ENCODE measurements around the gene TOMM40. TPM values are rescaled to one million over a fixed set of nuclear protein-coding genes. Genes with fewer than 3 reads are reported as not detected.

Gene TOMM40
- total RNA-seq, 1 donor from 2014 or later = 80.6 TPM

DNA sequence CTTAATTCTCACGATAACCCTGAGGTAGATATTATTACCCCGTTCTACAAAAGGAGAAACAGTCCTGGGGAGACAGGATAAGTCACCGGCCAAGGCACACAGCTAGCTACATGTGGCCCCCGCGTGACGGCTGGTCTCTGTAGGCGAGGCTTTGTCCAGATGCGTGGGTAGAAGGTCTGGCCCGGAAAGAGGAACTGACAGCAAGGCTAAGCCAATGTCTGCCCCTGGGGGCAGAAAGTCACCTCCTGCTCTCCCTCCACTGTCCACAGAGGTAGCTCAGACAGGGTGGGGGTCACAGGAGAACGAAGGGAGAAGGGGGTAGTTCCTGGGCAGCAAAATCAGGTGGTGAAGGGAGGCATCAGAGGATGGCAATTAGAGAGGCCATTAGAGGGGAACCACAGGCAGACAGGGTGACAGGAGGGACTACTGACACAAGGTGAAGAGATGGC is 52.8 kb downstream of the TOMM40 start:
- intact Hi-C loops (cut with micrococcal nuclease) = loop anchor here (1.0 kb wide), 1 partner anchor 10 kb away; no protein-coding TSS in a partner anchor
- no peaks in the 10 kb centered on the region for H3K27me3 Mint-ChIP-seq
- ATAC-seq (ENCODE audit: low read depth) = peak; percentile 94

DNA sequence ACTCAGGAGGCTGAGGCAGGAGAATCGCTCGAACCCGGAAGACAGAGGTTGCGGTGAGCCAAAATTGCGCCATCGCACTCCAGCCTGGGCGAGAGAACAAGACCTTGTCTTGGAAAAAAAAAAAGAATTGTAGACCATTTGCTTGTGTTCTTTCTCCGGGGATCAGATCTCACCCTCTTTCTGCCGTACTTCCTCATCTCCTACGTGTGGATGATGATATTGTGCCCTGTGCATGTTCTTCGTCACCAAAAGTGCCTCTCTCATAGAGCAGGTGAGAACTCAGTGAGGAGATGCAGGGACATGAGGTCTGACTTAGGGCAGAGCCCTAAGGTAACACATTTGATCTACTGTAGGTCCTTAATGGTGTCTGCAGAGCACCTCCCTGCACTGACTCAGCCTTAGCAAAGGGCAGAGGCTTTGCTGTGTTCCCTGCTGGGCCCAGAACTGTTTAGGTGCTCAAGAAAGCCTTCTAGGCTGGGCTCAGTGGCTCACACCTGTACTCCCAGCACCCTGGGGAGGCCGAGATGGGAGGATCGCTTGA is 56.1 kb downstream of the TOMM40 start:
- ChIA-PET POLR2A (no interaction called here), CTCF (no interaction called here)
- DNase-seq (no peak), ATAC-seq (ENCODE audit: low read depth) (no peak)
- peaks cover 13% of the 10 kb centered on the region for H3K4me1 Mint-ChIP-seq
- intact Hi-C loops (cut with micrococcal nuclease) = no loop called here
- peaks cover 6% of the 10 kb centered on the region for H3K36me3 Mint-ChIP-seq (ENCODE audit: low read depth)
- no peak overlapping the region for H3K4me3 Mint-ChIP-seq
- H3K27me3 Mint-ChIP-seq = no peaks in the 10 kb centered on the region
- TF ChIP-seq, protein P1, sequence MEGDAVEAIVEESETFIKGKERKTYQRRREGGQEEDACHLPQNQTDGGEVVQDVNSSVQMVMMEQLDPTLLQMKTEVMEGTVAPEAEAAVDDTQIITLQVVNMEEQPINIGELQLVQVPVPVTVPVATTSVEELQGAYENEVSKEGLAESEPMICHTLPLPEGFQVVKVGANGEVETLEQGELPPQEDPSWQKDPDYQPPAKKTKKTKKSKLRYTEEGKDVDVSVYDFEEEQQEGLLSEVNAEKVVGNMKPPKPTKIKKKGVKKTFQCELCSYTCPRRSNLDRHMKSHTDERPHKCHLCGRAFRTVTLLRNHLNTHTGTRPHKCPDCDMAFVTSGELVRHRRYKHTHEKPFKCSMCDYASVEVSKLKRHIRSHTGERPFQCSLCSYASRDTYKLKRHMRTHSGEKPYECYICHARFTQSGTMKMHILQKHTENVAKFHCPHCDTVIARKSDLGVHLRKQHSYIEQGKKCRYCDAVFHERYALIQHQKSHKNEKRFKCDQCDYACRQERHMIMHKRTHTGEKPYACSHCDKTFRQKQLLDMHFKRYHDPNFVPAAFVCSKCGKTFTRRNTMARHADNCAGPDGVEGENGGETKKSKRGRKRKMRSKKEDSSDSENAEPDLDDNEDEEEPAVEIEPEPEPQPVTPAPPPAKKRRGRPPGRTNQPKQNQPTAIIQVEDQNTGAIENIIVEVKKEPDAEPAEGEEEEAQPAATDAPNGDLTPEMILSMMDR (IDR thresholded peaks at IDR 0.05) = no peak
- no peaks in the 10 kb centered on the region for H3K9me3 Mint-ChIP-seq
- H3K27ac Mint-ChIP-seq = no peak overlapping the region

More for the DNA sequence above, 52.8 kb downstream of the TOMM40 start:
- ChIA-PET CTCF (no interaction called here), POLR2A (interaction anchor here (0.6 to 1.5 kb wide), 5 partner anchors 10 to 1369 kb away, joined by 3 to 9 read pairs (median 3); partner anchors contain the start of gene XRCC1)
- H3K36me3 Mint-ChIP-seq (ENCODE audit: low read depth) = no peaks in the 10 kb centered on the region
- H3K4me3 Mint-ChIP-seq = peak overlapping the region; percentile 44
- peak; percentile 34 for DNase-seq
- peaks cover 14% of the 10 kb centered on the region for H3K4me1 Mint-ChIP-seq
- H3K9me3 Mint-ChIP-seq = no peaks in the 10 kb centered on the region
- H3K27ac Mint-ChIP-seq = peak overlapping the region; percentile 81
- TF ChIP-seq, protein P1 (IDR thresholded peaks at IDR 0.05) = no peak

DNA sequence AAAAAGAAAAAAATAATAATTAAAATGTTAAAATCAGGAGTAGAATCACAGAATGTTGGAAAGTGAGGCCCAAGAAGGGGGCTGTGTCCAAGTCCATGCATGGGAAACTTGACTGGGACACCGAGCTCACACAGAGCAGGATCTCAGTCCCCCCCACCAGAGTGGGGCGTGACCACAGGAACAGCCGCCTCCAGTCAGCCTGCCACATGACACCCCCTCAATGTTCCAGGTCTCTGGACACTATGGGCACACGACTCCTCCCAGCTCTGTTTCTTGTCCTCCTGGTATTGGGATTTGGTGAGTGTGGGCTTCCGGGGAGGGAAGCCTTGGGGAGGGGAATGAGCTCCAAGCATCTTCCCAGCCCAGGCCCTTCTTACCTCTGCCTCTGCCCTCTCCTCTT is 57.2 kb downstream of the TOMM40 start:
- Mint-ChIP-seq H3K36me3 (ENCODE audit: low read depth) (peaks cover 6% of the 10 kb centered on the region), H3K9me3 (no peaks in the 10 kb centered on the region), H3K4me3 (no peak overlapping the region), H3K4me1 (peaks cover 9% of the 10 kb centered on the region), H3K27ac (no peak overlapping the region), H3K27me3 (no peaks in the 10 kb centered on the region)
- TF ChIP-seq, protein P1 (IDR thresholded peaks at IDR 0.05) = no peak
- ChIA-PET POLR2A (no interaction called here), CTCF (no interaction called here)
- ATAC-seq (ENCODE audit: low read depth) (no peak), DNase-seq (no peak)
- intact Hi-C loops (cut with micrococcal nuclease) = no loop called here

DNA sequence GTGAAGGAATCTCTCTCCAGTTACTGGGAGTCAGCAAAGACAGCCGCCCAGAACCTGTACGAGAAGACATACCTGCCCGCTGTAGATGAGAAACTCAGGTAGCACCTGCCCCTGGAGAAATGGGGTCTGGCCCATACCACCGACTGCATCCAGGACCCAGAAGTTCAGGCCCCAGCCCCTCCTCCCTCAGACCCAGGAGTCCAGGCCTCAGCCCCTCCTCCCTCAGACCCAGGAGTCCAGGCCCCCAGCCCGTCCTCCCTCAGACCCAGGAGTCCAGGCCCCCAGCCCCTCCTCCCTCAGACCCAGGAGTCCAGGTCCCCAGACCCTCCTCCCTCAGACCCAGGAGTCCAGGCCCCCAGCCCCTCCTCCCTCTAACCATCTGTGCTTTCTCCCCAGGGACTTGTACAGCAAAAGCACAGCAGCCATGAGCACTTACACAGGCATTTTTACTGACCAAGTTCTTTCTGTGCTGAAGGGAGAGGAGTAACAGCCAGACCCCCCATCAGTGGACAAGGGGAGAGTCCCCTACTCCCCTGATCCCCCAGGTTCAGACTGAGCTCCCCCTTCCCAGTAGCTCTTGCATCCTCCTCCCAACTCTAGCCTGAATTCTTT is 57.8 kb downstream of the TOMM40 start:
- no peaks in the 10 kb centered on the region for H3K27me3 Mint-ChIP-seq
- peaks cover 6% of the 10 kb centered on the region for H3K36me3 Mint-ChIP-seq (ENCODE audit: low read depth)
- no peaks in the 10 kb centered on the region for H3K9me3 Mint-ChIP-seq
- H3K27ac Mint-ChIP-seq = no peak overlapping the region
- ATAC-seq (ENCODE audit: low read depth) (no peak), DNase-seq (no peak)
- intact Hi-C loops (cut with micrococcal nuclease) = no loop called here
- ChIA-PET CTCF (no interaction called here), POLR2A (interaction anchor here (0.6 kb wide), 1 partner anchor 252 kb away, joined by 4 read pairs; no protein-coding TSS in a partner anchor)
- TF ChIP-seq, protein P1 (IDR thresholded peaks at IDR 0.05) = no peak
- no peak overlapping the region for H3K4me3 Mint-ChIP-seq
- H3K4me1 Mint-ChIP-seq = peaks cover 8% of the 10 kb centered on the region

DNA sequence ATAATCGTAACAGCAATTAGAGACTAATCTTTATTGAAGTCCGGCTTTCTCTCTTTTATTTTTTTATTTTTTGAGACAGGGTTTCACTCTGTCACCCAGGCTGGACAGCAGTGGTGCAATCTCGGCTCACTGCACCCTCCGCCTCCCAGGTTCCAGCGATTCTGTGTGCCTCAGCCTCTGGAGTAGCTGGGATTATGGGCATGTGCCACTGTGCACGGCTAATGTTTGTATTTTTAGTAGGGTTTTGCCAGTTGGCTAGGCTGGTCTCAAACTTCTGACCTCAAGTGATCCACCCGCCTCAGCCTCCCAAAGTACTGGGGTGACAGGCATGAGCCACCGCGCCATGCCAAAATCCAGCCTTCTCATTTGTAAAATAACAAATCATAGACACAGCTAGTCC is 58.5 kb downstream of the TOMM40 start:
- TF ChIP-seq, protein P1 (IDR thresholded peaks at IDR 0.05) = no peak
- Mint-ChIP-seq H3K27me3 (no peaks in the 10 kb centered on the region), H3K4me1 (peaks cover 8% of the 10 kb centered on the region), H3K4me3 (no peak overlapping the region), H3K36me3 (ENCODE audit: low read depth) (peaks cover 8% of the 10 kb centered on the region), H3K9me3 (no peaks in the 10 kb centered on the region), H3K27ac (no peak overlapping the region)
- ATAC-seq (ENCODE audit: low read depth) (no peak), DNase-seq (no peak)
- CTCF ChIA-PET = no interaction called here
- POLR2A ChIA-PET = no interaction called here
- intact Hi-C loops (cut with micrococcal nuclease) = no loop called here
